SK-N-SH treated with all-trans-retinoic acid at 6 μM for 48 hours (cell line): ENCODE results near the gene SMOC2.

Source experiments
- ATAC-seq: fragments of 200-7000 bp; cut with Tn5 transposase; 3 replicates; pipeline ENCODE4 v1.9.1; 2020; ENCODE audit warnings: mild to moderate bottlenecking, moderate library complexity
- ARNTL ChIP-seq: fragments of 450-650 bp; formaldehyde crosslinking; IDR thresholded peaks from 2 replicates; pipeline ENCODE4 v1.5.0; 2020; ENCODE audit warnings: low read depth, mild to moderate bottlenecking, moderate library complexity, borderline replicate concordance
- BACH2 ChIP-seq: fragments of 250-450 bp; sonication (Bioruptor Pico); IDR thresholded peaks from 2 replicates; pipeline ENCODE4 v1.9.0; 2021; ENCODE audit warnings: mild to moderate bottlenecking, borderline replicate concordance
- CREB5 ChIP-seq: fragments of 250-450 bp; sonication (Bioruptor Pico); IDR thresholded peaks from 2 replicates; pipeline ENCODE4 v1.5.1; 2020; ENCODE audit warnings: low read depth, mild to moderate bottlenecking, moderate library complexity
- CSDC2 ChIP-seq: fragments of 250-450 bp; sonication (Bioruptor Pico); IDR thresholded peaks from 2 replicates; pipeline ENCODE4 v1.5.0; 2020; ENCODE audit warnings: mild to moderate bottlenecking, moderate library complexity
- CSRNP3 ChIP-seq: fragments of 250-450 bp; sonication (Bioruptor Pico); IDR thresholded peaks from 2 replicates; pipeline ENCODE4 v1.5.1; 2021; ENCODE audit warnings: mild to moderate bottlenecking, moderate library complexity
- GLIS3 ChIP-seq: fragments of 250-450 bp; sonication (Bioruptor Pico); IDR thresholded peaks from 2 replicates; pipeline ENCODE4 v1.5.0; 2020; ENCODE audit warnings: mild to moderate bottlenecking, moderate library complexity
- ISL1 ChIP-seq: fragments of 250-450 bp; sonication (Bioruptor Pico); IDR thresholded peaks from 2 replicates; pipeline ENCODE4 v2.1.2; 2022; ENCODE audit warnings: mild to moderate bottlenecking, moderate library complexity
- OSR1 ChIP-seq: fragments of 250-450 bp; sonication (Bioruptor Pico); IDR thresholded peaks from 2 replicates; pipeline ENCODE4 v1.8.0; 2022; ENCODE audit warnings: moderate library complexity, mild to moderate bottlenecking, inconsistent platforms
- PATZ1 ChIP-seq: fragments of 250-450 bp; sonication (Bioruptor Pico); IDR thresholded peaks from 2 replicates; pipeline ENCODE4 v1.8.0; 2020; ENCODE audit warnings: mild to moderate bottlenecking, moderate library complexity, borderline replicate concordance
- POU6F1 ChIP-seq: fragments of 250-450 bp; sonication (Bioruptor Pico); IDR thresholded peaks from 2 replicates; pipeline ENCODE4 v1.8.0; 2021; ENCODE audit warnings: low read depth, mild to moderate bottlenecking, moderate library complexity, borderline replicate concordance
- PPARA ChIP-seq: fragments of 250-450 bp; sonication (Bioruptor Pico); IDR thresholded peaks from 2 replicates; pipeline ENCODE4 v1.5.0; 2020; ENCODE audit warnings: mild to moderate bottlenecking, borderline replicate concordance
- SNAI2 ChIP-seq: fragments of 250-450 bp; sonication (Bioruptor Pico); IDR thresholded peaks from 2 replicates; pipeline ENCODE4 v1.5.0; 2020; ENCODE audit warnings: mild to moderate bottlenecking, moderate library complexity
- TCF4 ChIP-seq: fragments of 250-450 bp; sonication (Bioruptor Pico); IDR thresholded peaks from 2 replicates; pipeline ENCODE4 v1.8.0; 2021; ENCODE audit warnings: mild to moderate bottlenecking, moderate library complexity, borderline replicate concordance
- TOX ChIP-seq: fragments of 250-450 bp; sonication (Bioruptor Pico); IDR thresholded peaks from 2 replicates; pipeline ENCODE4 v1.8.0; 2021; ENCODE audit warnings: mild to moderate bottlenecking, moderate library complexity, borderline replicate concordance
- TSHZ2 ChIP-seq: fragments of 250-450 bp; sonication (Bioruptor Pico); IDR thresholded peaks from 2 replicates; pipeline ENCODE4 v1.5.0; 2020; ENCODE audit warnings: mild to moderate bottlenecking, moderate library complexity
- ZFP30 ChIP-seq: fragments of 450-650 bp; formaldehyde crosslinking; IDR thresholded peaks from 2 replicates; pipeline ENCODE4 v1.5.0; 2022; ENCODE audit warnings: mild to moderate bottlenecking, moderate library complexity
- ZNF565 ChIP-seq: fragments of 450-650 bp; formaldehyde crosslinking; conservative IDR thresholded peaks from 2 replicates; pipeline ENCODE4 v1.5.0; 2020; ENCODE audit warnings: low read depth, mild to moderate bottlenecking, moderate library complexity
- ZNF70 ChIP-seq: fragments of 450-650 bp; formaldehyde crosslinking; IDR thresholded peaks from 2 replicates; pipeline ENCODE4 v1.5.0; 2020; ENCODE audit warnings: mild to moderate bottlenecking, moderate library complexity
- ZNF8 ChIP-seq: fragments of 450-650 bp; formaldehyde crosslinking; IDR thresholded peaks from 2 replicates; pipeline ENCODE4 v1.5.0; 2020; ENCODE audit warnings: mild to moderate bottlenecking, moderate library complexity

The SMOC2 gene

GRCh38 chr6:168660400-168660945 lies 219.5 kb downstream of the SMOC2 start (continued):
- TF ChIP-seq ZNF8 (CRISPR knock-in tag) (no peak), PPARA (no peak), OSR1 (CRISPR knock-in tag) (no peak), CSDC2 (CRISPR knock-in tag) (no peak)

- ATAC-seq = no peak
- TF ChIP-seq TCF4 (CRISPR knock-in tag) (no peak), CREB5 (CRISPR knock-in tag) (no peak), ZFP30 (CRISPR knock-in tag) (no peak), SNAI2 (CRISPR knock-in tag) (no peak), ZNF565 (no peak), POU6F1 (CRISPR knock-in tag) (no peak), ARNTL (CRISPR knock-in tag) (no peak), ZNF8 (CRISPR knock-in tag) (no peak), GLIS3 (CRISPR knock-in tag) (no peak)
- TF ChIP-seq, all 23 proteins: peak for 0
These were observed 221.4 kb downstream of the SMOC2 start for GRCh38 chr6:168662301-168662936.

GRCh38 chr6:168663041-168663440 lies 222.1 kb downstream of the SMOC2 start:
- TF ChIP-seq TSHZ2 (CRISPR knock-in tag) (no peak), PPARA (no peak), PATZ1 (no peak), ARNTL (CRISPR knock-in tag) (no peak), TCF4 (CRISPR knock-in tag) (no peak), ISL1 (CRISPR knock-in tag) (no peak), CSRNP3 (CRISPR knock-in tag) (no peak), BACH2 (CRISPR knock-in tag) (no peak), ZNF70 (no peak), SNAI2 (CRISPR knock-in tag) (no peak), POU6F1 (CRISPR knock-in tag) (no peak), TOX (CRISPR knock-in tag) (no peak)
- no peak for ATAC-seq
